K562 treated with DMSO at 1 percent for 48 hours (cell line): ENCODE results near the gene ANGEL2. TPM values are rescaled to one million over a fixed set of nuclear protein-coding genes. Genes with fewer than 3 reads are reported as not detected.

Experiments used
- total RNA-seq: library from RNA; unstranded; fragments of 300-600 nt; gene quantifications from 2 replicates; pipeline ENCODE4 v1.2.3, GENCODE V29; 2022; ENCODE audit warnings: low replicate concordance; ENCODE audit errors: extremely low read depth

ANGEL2 gene
- total RNA-seq: not detected in 2 replicates

DNA sequence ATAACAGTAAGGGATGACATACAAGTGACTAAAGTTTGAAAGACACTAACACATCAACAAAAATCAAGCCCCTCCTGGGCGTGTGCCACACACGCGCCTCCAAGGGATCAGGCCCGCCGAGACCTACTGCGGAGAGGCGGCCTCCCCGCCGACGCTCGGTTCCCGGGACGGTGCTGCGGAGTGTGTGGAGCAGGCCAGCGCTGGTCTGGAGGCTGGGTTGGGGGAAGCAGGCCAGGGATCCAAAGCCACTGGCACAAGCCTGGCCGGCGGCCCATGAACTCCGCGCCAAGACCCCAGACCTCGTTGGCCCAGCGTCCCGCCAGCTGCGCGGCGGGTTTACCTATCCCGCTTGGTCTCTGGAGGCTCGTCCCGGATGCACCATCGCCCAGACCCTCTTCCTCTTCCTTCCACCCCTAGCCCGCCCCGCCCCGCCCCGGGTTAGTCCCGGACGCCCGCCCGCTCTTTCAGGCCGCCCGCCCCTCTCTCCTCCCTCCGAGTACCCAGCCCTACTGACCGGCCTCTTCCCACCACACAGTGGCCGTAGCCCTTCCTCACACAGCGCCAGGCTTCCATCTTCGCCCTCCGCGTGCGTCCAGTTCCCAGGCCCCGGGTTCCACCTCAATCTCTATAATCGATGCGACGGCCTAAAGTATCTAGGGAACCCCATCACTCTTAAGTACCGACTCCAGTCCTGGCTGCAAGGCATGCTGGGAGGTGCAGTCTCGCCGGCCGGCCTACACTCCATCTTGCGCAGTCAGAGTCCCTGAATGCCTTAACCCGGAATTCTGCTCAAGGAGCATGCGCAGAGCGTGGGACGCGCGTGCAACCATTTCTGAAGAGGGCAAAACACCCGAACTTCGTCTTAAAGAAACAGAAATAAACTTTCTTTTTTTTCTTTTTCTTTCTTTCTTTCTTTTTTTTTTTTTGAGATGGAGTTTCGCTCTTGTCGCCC lies at the start of gene ANGEL2:
Gene ANGEL2, minus strand, starts transcription at position 769 of the 952 bp plus-strand sequence. Its CDS starts 196 bp downstream, at position 573.

GRCh38 chr1:213051127-213051880 lies 35.6 kb upstream of the ANGEL2 start, which contains the start of gene RPS6KC1:
RPS6KC1 (plus strand) TSS chr1:213051241; CDS start chr1:213051405, 164 bp downstream.

DNA sequence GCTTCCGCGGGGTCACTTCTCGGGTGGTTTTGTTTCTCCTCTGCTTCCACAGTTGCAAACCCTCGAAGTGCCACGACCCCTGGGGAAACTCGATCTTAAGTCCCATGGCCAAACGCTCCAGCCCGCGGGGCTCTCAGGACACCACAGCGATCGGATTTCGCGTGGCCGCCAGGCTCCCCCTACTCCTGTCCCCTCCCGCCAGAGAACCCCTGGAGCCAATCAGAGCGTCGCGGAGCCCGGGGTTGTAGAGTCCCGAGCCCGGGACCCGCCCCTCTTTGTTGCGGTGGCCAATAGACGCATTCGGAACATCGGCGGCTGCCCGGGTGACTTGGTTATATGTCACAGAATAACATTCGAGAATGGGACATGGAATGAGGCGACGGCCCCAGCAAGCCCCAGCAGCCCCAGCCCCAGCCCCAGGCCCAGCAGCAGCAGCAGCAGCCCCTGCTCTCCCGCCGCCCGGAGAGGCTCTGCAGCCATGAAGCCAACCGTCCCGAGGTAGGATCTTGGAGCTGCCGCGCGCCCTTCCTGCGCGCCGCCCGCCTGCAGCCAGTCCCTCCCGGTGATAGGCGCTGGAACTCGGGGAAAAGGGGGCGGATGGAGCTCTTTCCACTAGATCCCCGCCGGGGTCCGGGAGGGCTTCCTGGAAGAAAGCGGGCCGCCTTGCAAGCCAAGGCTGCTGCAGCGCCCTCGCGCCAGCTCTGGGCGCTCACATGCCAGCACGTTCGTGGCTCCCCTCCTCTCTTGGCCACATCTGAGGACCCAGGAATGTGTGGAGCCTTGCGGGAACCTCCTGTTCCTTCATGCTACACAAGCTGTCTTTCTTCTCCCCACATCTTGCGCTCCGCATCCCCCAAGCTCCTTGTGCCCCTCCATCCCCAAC lies 65.2 kb downstream of the ANGEL2 start, which contains the start of gene VASH2:
Gene VASH2, plus strand, starts transcription at position 299 of the 883 bp plus-strand sequence. CDS start 1,002 bp downstream, outside the sequence.

Other genes starting within 250 kb of the ANGEL2 start
- gene NSL1, start 224.1 kb downstream of the ANGEL2 start, total RNA-seq: not detected in 2 replicates
- not detected in 2 replicates for gene TATDN3, start 224.0 kb downstream of the ANGEL2 start, total RNA-seq
- gene SPATA45, start 168.2 kb downstream of the ANGEL2 start, total RNA-seq: not detected in 2 replicates
- not detected in 2 replicates for gene FLVCR1, start 157.6 kb downstream of the ANGEL2 start, total RNA-seq
- not detected in 2 replicates for gene VASH2, start 65.3 kb downstream of the ANGEL2 start, total RNA-seq
- gene RPS6KC1, start 35.4 kb upstream of the ANGEL2 start, total RNA-seq: not detected in 2 replicates